HepG2 (cell line): ENCODE data around the gene PRSS27. TPM values are rescaled to one million over a fixed set of nuclear protein-coding genes. Genes with fewer than 3 reads are reported as not detected.

ENCODE experiments used
- ATAC-seq: fragments of 200-7000 bp; cut with Tn5 transposase; 3 replicates; pipeline ENCODE4 v1.9.1; 2020; ENCODE audit warnings: mild to moderate bottlenecking, moderate library complexity
- BruUV-seq: library from RNA; stranded (reverse); fragments of 400-500 nt; replicated peaks from 2 replicates; lab custom pipeline; 2021; lab: Mats Ljungman, UMichigan
- CTCF ChIA-PET: fragments of 300-600 bp; formaldehyde crosslinking; extraction: SDS; loops from one replicate; lab custom pipeline; 2021; ENCODE audit warnings: low total read pairs, inconsistent platforms, low intra/inter-chr PET ratio; lab: Yijun Ruan, JAX
- POLR2A ChIA-PET: fragments of 350-600 bp; sonication (Branson Sonifier 250); formaldehyde crosslinking; loops from one replicate; lab custom pipeline; 2020; ENCODE audit warnings: antibody characterized with exemption, inconsistent platforms; lab: Yijun Ruan, JAX
- DNase-seq: peaks from one replicate; pipeline ENCODE4 v3.0.0-alpha.2; 2015; ENCODE audit warnings: low spot score
- FAIRE-seq: peaks from 3 replicates; lab custom pipeline; 2011; peaks lifted over from hg19 to GRCh38; lab: Jason Lieb, UNC
- H2AFZ ChIP-seq: one replicate; pipeline ENCODE4 v1.6.1; 2011; ENCODE audit warnings: low read length, inconsistent platforms
- H3K27ac ChIP-seq: fragments of 300-600 bp; 3 replicates; pipeline ENCODE4 v1.8.0; 2011; ENCODE audit warnings: mixed run types, mild to moderate bottlenecking, mixed read lengths, low read length, inconsistent platforms; ENCODE audit not compliant: insufficient read depth; ENCODE audit errors: extremely low read length
- H3K27me3 ChIP-seq, 2 experiments: fragments of 200-600 bp in 1 of 2; 2 replicates in 1 of 2; 3 replicates in 1 of 2; pipeline versions ENCODE4 v1.6.0 to v1.8.0; 2011; ENCODE audit warnings: low read length in 2 of 2, mild to moderate bottlenecking in 2 of 2, moderate library complexity in 2 of 2, inconsistent platforms in 1 of 2; ENCODE audit not compliant: insufficient read depth in 2 of 2, control insufficient read depth in 1 of 2
- H3K36me3 ChIP-seq, 2 experiments: fragments of 200-600 bp in 1 of 2; replicated peaks in 1 of 2; 2 replicates in 1 of 2; 3 replicates in 1 of 2; pipeline versions ENCODE4 v1.5.1 to v1.8.0; 2011; ENCODE audit warnings: low read length in 2 of 2, inconsistent platforms in 1 of 2; ENCODE audit not compliant: insufficient read depth in 2 of 2, control insufficient read depth in 1 of 2
- H3K4me1 ChIP-seq: 2 replicates; pipeline ENCODE4 v1.5.1; 2012; ENCODE audit warnings: low read length, inconsistent platforms; ENCODE audit not compliant: insufficient read depth
- H3K4me2 ChIP-seq: 2 replicates; pipeline ENCODE4 v1.6.0; 2011; ENCODE audit warnings: low read depth, low read length, inconsistent platforms
- H3K4me3 ChIP-seq, 3 experiments: fragments of 200-600 bp in 1 of 3; sonication (generic), shearing (Covaris generic) in 1 of 3; replicated peaks in 1 of 3; 2 replicates each; pipeline ENCODE4 v1.5.1; 2011 to 2016; ENCODE audit warnings: low read length in 3 of 3, inconsistent platforms in 2 of 3, low read depth in 2 of 3, mild to moderate bottlenecking in 2 of 3, control low read depth in 1 of 3, mixed read lengths in 1 of 3; ENCODE audit not compliant: insufficient read depth in 1 of 3
- H3K79me2 ChIP-seq: one replicate; pipeline ENCODE4 v1.6.1; 2011; ENCODE audit warnings: low read length, inconsistent platforms; ENCODE audit not compliant: insufficient read depth
- H3K9ac ChIP-seq: 2 replicates; pipeline ENCODE4 v1.6.0; 2011; ENCODE audit warnings: mild to moderate bottlenecking, low read depth, low read length, inconsistent platforms; ENCODE audit not compliant: insufficient read depth
- H3K9me3 ChIP-seq: 2 replicates; pipeline ENCODE4 v1.5.1; 2012; ENCODE audit warnings: mild to moderate bottlenecking, low read length
- H4K20me1 ChIP-seq: 2 replicates; pipeline ENCODE4 v1.6.0; 2011; ENCODE audit warnings: inconsistent platforms, mild to moderate bottlenecking, low read length, moderate library complexity; ENCODE audit not compliant: insufficient read depth
- GATAD2A ChIP-seq: IDR thresholded peaks from 2 replicates; pipeline ENCODE4 v1.6.1; 2016
- HNRNPUL1 ChIP-seq: fragments of 200-400 bp; formaldehyde crosslinking; IDR thresholded peaks from 2 replicates; pipeline ENCODE4 v1.6.1; 2017; ENCODE audit warnings: low read depth, mild to moderate bottlenecking, low read length, moderate library complexity
- KDM5B ChIP-seq: sonication (generic); formaldehyde crosslinking; IDR thresholded peaks from 2 replicates; pipeline ENCODE4 v1.4.0; 2020; ENCODE audit warnings: missing genetic modification reagents, mild to moderate bottlenecking, borderline replicate concordance
- KDM6A ChIP-seq: IDR thresholded peaks from 2 replicates; pipeline ENCODE4 v1.6.1; 2016; ENCODE audit warnings: low read depth
- MED1 ChIP-seq: sonication (generic); formaldehyde crosslinking; IDR thresholded peaks from 2 replicates; pipeline ENCODE4 v1.4.0; 2020; ENCODE audit warnings: missing genetic modification reagents
- NFATC3 ChIP-seq: sonication (generic); formaldehyde crosslinking; IDR thresholded peaks from 2 replicates; pipeline ENCODE4 v1.5.1; 2020; ENCODE audit warnings: mild to moderate bottlenecking, missing genetic modification reagents
- PHB2 ChIP-seq: fragments of 450-650 bp; IDR thresholded peaks from 2 replicates; pipeline ENCODE4 v1.6.1; 2018; ENCODE audit not compliant: partially characterized antibody
- RXRB ChIP-seq: IDR thresholded peaks from 2 replicates; pipeline ENCODE4 v1.6.1; 2016; ENCODE audit warnings: borderline replicate concordance, missing genetic modification reagents, missing compliant biosample characterization
- SATB2 ChIP-seq: sonication (generic); formaldehyde crosslinking; IDR thresholded peaks from 2 replicates; pipeline ENCODE4 v1.5.0; 2020; ENCODE audit warnings: missing genetic modification reagents
- STAG1 ChIP-seq: sonication (generic); formaldehyde crosslinking; IDR thresholded peaks from 2 replicates; pipeline ENCODE4 v1.4.0; 2020; ENCODE audit warnings: missing genetic modification reagents
- ZFP37 ChIP-seq: sonication (generic); formaldehyde crosslinking; IDR thresholded peaks from 2 replicates; pipeline ENCODE4 v1.4.0; 2020; ENCODE audit warnings: missing genetic modification reagents, borderline replicate concordance
- ZFY ChIP-seq: sonication (generic); formaldehyde crosslinking; IDR thresholded peaks from 2 replicates; pipeline ENCODE4 v1.4.0; 2020; ENCODE audit warnings: missing genetic modification reagents
- ZNF354B ChIP-seq: sonication (generic); formaldehyde crosslinking; IDR thresholded peaks from 2 replicates; pipeline ENCODE4 v1.8.0; 2022; ENCODE audit warnings: mild to moderate bottlenecking, missing genetic modification reagents
- WGBS: methylation state at CpG from one replicate; pipeline ENCODE4 v1.1.6; 2017; ENCODE audit warnings: low lambda C conversion rate; 5-methylcytosine and 5-hydroxymethylcytosine counted together
- in situ Hi-C: cut with HindIII; loops from 2 replicates; pipeline ENCODE4 v1.10.0; 2017; ENCODE audit warnings: low pct_unique_long_range_greater_than_20kb; ENCODE audit not compliant: extremely low pct_ligation_motif_present
- intact Hi-C: fragments of 100-400 bp; cut with micrococcal nuclease; formaldehyde crosslinking; loops from one replicate; pipeline ENCODE4 v1.10.0; 2022; ENCODE audit not compliant: unreplicated experiment
- polyA plus RNA-seq, 8 experiments: library from polyadenylated mRNA; depleted of rRNA in 3 of 8; stranded (reverse) in 7 of 8; unstranded in 1 of 8; fragments of >200 nt; fragmentation: Illumina TruSeq in 4 of 8; extraction: Trizol in 4 of 8; gene quantifications; 2 replicates each; pipeline versions ENCODE4 v1.2.1 to v1.2.3, GENCODE V29; 2011 to 2016; ENCODE audit warnings: low read depth in 4 of 8, missing spikeins in 1 of 8, mixed read lengths in 1 of 8; ENCODE audit not compliant: insufficient read depth in 1 of 8
- total RNA-seq, 5 experiments: library from RNA; depleted of rRNA; stranded (reverse); fragments of >200 nt; fragmentation: Illumina TruSeq; extraction: Trizol; gene quantifications; 2 replicates each; pipeline ENCODE4 v1.2.3, GENCODE V29; 2016; ENCODE audit warnings: low read depth in 1 of 5
- TF ChIP-seq, protein P1 (sequence below): sonication (generic); formaldehyde crosslinking; IDR thresholded peaks from 2 replicates; pipeline ENCODE4 v1.5.0; 2020; ENCODE audit warnings: mild to moderate bottlenecking, missing genetic modification reagents, borderline replicate concordance

PRSS27 gene
- total and polyA plus RNA-seq, 2 of the 13 experiments (the other 11 are each of a cell fraction or from before 2014, with no cell fraction given): 0.20 to 0.73 TPM

GRCh38 chr16:2706085-2706484 lies 13.9 kb downstream of the PRSS27 start:
- DNase-seq (no peak), ATAC-seq (no peak), FAIRE-seq (no peak)
- Histone ChIP-seq H4K20me1 (no peaks in the 10 kb centered on the region), H3K4me1 (no peaks in the 10 kb centered on the region), H2AFZ (no peak overlapping the region), H3K27me3 (no peaks in the 10 kb centered on the region), H3K4me3 (no peak overlapping the region), H3K27ac (no peak overlapping the region), H3K4me2 (no peak overlapping the region), H3K79me2 (no peaks in the 10 kb centered on the region), H3K36me3 (peaks cover 30% of the 10 kb centered on the region in 2 experiments; a peak in 4 of 5 replicates), H3K9ac (no peak overlapping the region), H3K9me3 (no peaks in the 10 kb centered on the region)
- no TSS peak for BruUV-seq
- ChIA-PET POLR2A (no interaction called here), CTCF (no interaction called here)
- TF ChIP-seq RXRB (no peak), PHB2 (no peak), NFATC3 (no peak), MED1 (CRISPR knock-in tag) (no peak), ZFY (CRISPR knock-in tag) (no peak), KDM6A (no peak), STAG1 (CRISPR knock-in tag) (no peak), GATAD2A (CRISPR knock-in tag) (no peak)
- WGBS: no CpG with 5 or more reads among the region's 17 CpGs
- in situ Hi-C loops (no loop called here), intact Hi-C loops (no loop called here)

GRCh38 chr16:2705351-2705750 lies 14.7 kb downstream of the PRSS27 start:
- DNase-seq: no peak
- 100% methylated on average over 2 of the region's 10 CpGs for whole genome bisulfite sequencing
- FAIRE-seq: no peak

More at GRCh38 chr16:2705351-2705750, 14.7 kb downstream of the PRSS27 start:
- no peaks in the 10 kb centered on the region for H3K79me2 ChIP-seq
- no TSS peak for BruUV-seq
- no peak overlapping the region for H2AFZ ChIP-seq
- intact Hi-C loops (no loop called here), in situ Hi-C loops (no loop called here)
- no peaks in the 10 kb centered on the region for H3K27me3 ChIP-seq
- no peak overlapping the region for H3K9ac ChIP-seq
- no peak overlapping the region for H3K4me2 ChIP-seq
- no peaks in the 10 kb centered on the region for H3K9me3 ChIP-seq
- TF ChIP-seq, protein P1, sequence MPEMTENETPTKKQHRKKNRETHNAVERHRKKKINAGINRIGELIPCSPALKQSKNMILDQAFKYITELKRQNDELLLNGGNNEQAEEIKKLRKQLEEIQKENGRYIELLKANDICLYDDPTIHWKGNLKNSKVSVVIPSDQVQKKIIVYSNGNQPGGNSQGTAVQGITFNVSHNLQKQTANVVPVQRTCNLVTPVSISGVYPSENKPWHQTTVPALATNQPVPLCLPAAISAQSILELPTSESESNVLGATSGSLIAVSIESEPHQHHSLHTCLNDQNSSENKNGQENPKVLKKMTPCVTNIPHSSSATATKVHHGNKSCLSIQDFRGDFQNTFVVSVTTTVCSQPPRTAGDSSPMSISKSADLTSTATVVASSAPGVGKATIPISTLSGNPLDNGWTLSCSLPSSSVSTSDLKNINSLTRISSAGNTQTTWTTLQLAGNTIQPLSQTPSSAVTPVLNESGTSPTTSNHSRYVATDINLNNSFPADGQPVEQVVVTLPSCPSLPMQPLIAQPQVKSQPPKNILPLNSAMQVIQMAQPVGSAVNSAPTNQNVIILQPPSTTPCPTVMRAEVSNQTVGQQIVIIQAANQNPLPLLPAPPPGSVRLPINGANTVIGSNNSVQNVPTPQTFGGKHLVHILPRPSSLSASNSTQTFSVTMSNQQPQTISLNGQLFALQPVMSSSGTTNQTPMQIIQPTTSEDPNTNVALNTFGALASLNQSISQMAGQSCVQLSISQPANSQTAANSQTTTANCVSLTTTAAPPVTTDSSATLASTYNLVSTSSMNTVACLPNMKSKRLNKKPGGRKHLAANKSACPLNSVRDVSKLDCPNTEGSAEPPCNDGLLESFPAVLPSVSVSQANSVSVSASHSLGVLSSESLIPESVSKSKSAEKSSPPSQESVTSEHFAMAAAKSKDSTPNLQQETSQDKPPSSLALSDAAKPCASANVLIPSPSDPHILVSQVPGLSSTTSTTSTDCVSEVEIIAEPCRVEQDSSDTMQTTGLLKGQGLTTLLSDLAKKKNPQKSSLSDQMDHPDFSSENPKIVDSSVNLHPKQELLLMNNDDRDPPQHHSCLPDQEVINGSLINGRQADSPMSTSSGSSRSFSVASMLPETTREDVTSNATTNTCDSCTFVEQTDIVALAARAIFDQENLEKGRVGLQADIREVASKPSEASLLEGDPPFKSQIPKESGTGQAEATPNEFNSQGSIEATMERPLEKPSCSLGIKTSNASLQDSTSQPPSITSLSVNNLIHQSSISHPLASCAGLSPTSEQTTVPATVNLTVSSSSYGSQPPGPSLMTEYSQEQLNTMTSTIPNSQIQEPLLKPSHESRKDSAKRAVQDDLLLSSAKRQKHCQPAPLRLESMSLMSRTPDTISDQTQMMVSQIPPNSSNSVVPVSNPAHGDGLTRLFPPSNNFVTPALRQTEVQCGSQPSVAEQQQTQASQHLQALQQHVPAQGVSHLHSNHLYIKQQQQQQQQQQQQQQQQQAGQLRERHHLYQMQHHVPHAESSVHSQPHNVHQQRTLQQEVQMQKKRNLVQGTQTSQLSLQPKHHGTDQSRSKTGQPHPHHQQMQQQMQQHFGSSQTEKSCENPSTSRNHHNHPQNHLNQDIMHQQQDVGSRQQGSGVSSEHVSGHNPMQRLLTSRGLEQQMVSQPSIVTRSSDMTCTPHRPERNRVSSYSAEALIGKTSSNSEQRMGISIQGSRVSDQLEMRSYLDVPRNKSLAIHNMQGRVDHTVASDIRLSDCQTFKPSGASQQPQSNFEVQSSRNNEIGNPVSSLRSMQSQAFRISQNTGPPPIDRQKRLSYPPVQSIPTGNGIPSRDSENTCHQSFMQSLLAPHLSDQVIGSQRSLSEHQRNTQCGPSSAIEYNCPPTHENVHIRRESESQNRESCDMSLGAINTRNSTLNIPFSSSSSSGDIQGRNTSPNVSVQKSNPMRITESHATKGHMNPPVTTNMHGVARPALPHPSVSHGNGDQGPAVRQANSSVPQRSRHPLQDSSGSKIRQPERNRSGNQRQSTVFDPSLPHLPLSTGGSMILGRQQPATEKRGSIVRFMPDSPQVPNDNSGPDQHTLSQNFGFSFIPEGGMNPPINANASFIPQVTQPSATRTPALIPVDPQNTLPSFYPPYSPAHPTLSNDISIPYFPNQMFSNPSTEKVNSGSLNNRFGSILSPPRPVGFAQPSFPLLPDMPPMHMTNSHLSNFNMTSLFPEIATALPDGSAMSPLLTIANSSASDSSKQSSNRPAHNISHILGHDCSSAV: no peak
- TF ChIP-seq ZNF354B (CRISPR knock-in tag) (no peak), ZFP37 (CRISPR knock-in tag) (no peak), SATB2 (CRISPR knock-in tag) (no peak), HNRNPUL1 (no peak), KDM5B (CRISPR knock-in tag) (no peak), KDM6A (no peak)
- TF ChIP-seq, all 625 proteins: peak for 0
- ChIA-PET CTCF (no interaction called here), POLR2A (no interaction called here)
- Histone ChIP-seq H3K27ac (no peak overlapping the region), H3K4me1 (no peaks in the 10 kb centered on the region), H3K4me3 (no peak overlapping the region), H4K20me1 (no peaks in the 10 kb centered on the region), H3K36me3 (peaks cover 31 to 37% of the 10 kb centered on the region in 2 experiments; a peak in 4 of 5 replicates)
- no peak for ATAC-seq
